ENCODE results near the gene MICB.

DNA sequence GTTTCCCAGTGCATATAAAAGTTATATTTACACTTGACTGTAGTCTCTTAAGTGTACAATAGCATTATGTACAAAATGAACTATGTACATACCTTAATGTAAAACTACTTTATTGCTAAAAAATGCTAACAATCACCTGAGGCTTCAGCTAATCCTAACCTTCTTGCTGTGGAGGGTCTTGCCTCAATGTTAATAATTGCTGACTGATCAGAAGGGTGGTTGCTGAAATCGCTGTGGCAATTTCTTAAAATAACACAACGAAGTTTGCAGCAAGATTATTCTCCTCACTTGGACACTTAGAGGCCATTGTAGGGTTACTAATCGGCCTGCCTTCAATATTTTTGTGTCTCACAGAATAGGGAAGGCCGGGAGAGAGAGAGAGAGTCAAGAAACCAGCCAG, 24.7 kb upstream of the MICB start:
- TF ChIP-seq, protein P1, sequence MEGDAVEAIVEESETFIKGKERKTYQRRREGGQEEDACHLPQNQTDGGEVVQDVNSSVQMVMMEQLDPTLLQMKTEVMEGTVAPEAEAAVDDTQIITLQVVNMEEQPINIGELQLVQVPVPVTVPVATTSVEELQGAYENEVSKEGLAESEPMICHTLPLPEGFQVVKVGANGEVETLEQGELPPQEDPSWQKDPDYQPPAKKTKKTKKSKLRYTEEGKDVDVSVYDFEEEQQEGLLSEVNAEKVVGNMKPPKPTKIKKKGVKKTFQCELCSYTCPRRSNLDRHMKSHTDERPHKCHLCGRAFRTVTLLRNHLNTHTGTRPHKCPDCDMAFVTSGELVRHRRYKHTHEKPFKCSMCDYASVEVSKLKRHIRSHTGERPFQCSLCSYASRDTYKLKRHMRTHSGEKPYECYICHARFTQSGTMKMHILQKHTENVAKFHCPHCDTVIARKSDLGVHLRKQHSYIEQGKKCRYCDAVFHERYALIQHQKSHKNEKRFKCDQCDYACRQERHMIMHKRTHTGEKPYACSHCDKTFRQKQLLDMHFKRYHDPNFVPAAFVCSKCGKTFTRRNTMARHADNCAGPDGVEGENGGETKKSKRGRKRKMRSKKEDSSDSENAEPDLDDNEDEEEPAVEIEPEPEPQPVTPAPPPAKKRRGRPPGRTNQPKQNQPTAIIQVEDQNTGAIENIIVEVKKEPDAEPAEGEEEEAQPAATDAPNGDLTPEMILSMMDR (IDR thresholded peaks at IDR 0.05), result no peak
- no peak for TF ChIP-seq POLR2A (IDR thresholded peaks at IDR 0.05)
